Measurements from ENCODE around the gene AMBRA1. TPM values are rescaled to one million over a fixed set of nuclear protein-coding genes. Genes with fewer than 3 reads are reported as not detected.
A peak's percentile ranks its signal among the peaks of the same experiment; 100 is the strongest.

Gene AMBRA1
- total RNA-seq, 6 experiments from 2014 or later, result 23.2 to 25.9 (median 24.4) TPM

DNA sequence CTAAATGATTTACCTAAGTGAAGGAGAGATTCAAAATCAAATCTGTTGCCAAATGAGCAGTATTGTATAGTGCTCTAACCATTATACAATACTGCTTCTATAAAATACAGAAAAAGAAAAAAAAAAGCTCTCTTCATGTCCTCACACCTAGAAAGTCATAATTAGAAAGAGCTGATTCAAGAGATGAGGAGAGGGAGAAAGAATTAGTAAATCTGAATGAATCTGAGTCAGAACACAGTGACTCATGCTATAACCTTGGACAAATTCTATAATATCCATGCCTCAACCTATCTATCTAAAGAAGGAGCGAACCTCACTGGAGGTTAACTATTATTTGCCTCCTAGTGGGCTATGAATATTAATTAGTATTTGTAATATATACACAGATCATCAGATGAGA lies 29.4 kb downstream of the AMBRA1 start:
- H3K27ac Mint-ChIP-seq, result peak overlapping the region; percentile 46
- H3K36me3 Mint-ChIP-seq (ENCODE audit: low read depth), result no peaks in the 10 kb centered on the region
- H3K4me1 Mint-ChIP-seq (ENCODE audit: low read depth), result peaks cover 43% of the 10 kb centered on the region
- no peak overlapping the region for H3K4me3 Mint-ChIP-seq
- TF ChIP-seq, protein P1, sequence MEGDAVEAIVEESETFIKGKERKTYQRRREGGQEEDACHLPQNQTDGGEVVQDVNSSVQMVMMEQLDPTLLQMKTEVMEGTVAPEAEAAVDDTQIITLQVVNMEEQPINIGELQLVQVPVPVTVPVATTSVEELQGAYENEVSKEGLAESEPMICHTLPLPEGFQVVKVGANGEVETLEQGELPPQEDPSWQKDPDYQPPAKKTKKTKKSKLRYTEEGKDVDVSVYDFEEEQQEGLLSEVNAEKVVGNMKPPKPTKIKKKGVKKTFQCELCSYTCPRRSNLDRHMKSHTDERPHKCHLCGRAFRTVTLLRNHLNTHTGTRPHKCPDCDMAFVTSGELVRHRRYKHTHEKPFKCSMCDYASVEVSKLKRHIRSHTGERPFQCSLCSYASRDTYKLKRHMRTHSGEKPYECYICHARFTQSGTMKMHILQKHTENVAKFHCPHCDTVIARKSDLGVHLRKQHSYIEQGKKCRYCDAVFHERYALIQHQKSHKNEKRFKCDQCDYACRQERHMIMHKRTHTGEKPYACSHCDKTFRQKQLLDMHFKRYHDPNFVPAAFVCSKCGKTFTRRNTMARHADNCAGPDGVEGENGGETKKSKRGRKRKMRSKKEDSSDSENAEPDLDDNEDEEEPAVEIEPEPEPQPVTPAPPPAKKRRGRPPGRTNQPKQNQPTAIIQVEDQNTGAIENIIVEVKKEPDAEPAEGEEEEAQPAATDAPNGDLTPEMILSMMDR (IDR thresholded peaks at IDR 0.05), result no peak
- H3K27me3 Mint-ChIP-seq (ENCODE audit: insufficient read depth), result no peaks in the 10 kb centered on the region
- DNase-seq, result peak; percentile 32
- no peaks in the 10 kb centered on the region for H3K9me3 Mint-ChIP-seq

DNA sequence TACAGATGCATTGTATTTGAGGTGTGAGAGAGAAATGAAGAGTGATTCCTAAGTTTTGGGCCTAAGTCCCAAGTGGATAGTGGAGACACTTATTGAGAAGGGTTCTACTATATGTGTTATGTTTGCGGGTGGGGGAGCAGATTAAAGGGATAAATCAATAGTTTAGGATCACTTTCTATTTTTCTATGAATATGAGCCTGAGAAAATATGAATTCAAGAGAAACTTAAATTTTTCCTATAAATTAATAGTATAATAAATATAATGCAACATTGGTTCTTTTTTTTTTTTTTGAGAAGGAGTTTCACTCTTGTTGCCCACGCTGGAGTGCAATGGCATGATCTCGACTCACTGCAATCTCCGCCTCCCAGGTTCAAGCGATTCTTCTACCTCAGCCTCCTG lies 31.3 kb downstream of the AMBRA1 start:
- Mint-ChIP-seq H3K27me3 (ENCODE audit: insufficient read depth) (no peaks in the 10 kb centered on the region), H3K27ac (no peak overlapping the region), H3K36me3 (ENCODE audit: low read depth) (no peaks in the 10 kb centered on the region), H3K4me1 (ENCODE audit: low read depth) (peaks cover 50% of the 10 kb centered on the region), H3K4me3 (no peak overlapping the region), H3K9me3 (no peaks in the 10 kb centered on the region)
- TF ChIP-seq, protein P1 (IDR thresholded peaks at IDR 0.05), result no peak
- DNase-seq, result no peak

DNA sequence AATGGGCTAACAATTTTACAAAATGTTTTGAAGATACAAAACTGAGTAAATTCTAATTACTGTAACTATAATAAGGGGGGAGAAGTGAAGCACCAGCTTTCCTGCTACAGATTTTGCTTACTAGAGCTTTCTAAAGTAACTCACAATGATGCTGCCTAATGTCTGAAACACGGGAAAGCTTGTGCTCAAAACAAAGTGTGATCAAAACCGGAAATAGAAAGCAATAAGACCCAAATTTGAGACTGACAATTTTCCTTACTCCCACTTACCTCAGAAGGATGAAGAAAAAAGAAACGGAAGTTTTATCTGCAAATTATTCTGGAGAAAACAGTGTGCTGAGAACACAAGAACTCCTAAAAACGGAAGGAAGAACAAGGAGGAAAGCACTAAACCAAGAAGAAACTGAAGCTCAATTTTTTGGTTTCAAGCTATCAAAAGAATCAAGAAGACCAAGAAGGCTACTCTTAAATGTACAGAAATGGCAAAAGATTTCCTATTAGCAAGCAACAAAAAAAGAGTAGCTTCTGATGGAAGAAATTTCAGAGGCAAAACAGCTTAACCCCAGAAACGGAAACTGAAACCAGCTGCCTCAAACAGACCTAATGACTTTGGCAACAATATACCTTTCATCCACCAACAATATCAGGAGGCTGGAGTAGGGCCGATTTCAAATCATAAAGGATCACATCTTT lies 33.4 kb downstream of the AMBRA1 start:
- no peak for DNase-seq
- TF ChIP-seq, protein P1 (IDR thresholded peaks at IDR 0.05), result no peak
- H3K4me1 Mint-ChIP-seq (ENCODE audit: low read depth), result peaks cover 65% of the 10 kb centered on the region
- no peaks in the 10 kb centered on the region for H3K27me3 Mint-ChIP-seq (ENCODE audit: insufficient read depth)
- peak overlapping the region; percentile 65 for H3K27ac Mint-ChIP-seq
- H3K9me3 Mint-ChIP-seq, result no peaks in the 10 kb centered on the region
- H3K36me3 Mint-ChIP-seq (ENCODE audit: low read depth), result no peaks in the 10 kb centered on the region
- H3K4me3 Mint-ChIP-seq, result peak overlapping the region; percentile 85

DNA sequence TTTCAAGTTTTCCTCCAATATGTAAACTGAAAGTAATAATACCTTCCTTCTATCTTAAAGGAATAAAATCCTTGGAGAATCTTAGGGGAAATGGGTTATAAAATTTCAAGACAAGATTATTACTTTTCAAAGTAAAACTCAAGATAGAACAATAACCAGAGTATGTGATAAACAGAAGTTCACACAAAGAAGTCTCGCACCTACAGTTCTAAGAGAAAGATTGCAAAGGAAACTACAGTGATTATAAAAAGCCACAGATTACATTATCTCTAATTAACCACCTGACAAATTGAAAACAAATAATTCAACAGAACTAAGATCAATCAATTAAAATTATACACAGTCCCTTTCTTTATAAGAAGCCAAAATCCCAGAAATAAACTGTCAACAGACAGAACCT lies 34.0 kb downstream of the AMBRA1 start:
- Mint-ChIP-seq H3K4me1 (ENCODE audit: low read depth) (peaks cover 69% of the 10 kb centered on the region), H3K36me3 (ENCODE audit: low read depth) (no peaks in the 10 kb centered on the region), H3K27me3 (ENCODE audit: insufficient read depth) (no peaks in the 10 kb centered on the region), H3K27ac (no peak overlapping the region), H3K9me3 (no peaks in the 10 kb centered on the region), H3K4me3 (peak overlapping the region; percentile 85; the same call in 1 of the 2 replicates)
- TF ChIP-seq, protein P1 (IDR thresholded peaks at IDR 0.05), result no peak
- DNase-seq, result no peak

DNA sequence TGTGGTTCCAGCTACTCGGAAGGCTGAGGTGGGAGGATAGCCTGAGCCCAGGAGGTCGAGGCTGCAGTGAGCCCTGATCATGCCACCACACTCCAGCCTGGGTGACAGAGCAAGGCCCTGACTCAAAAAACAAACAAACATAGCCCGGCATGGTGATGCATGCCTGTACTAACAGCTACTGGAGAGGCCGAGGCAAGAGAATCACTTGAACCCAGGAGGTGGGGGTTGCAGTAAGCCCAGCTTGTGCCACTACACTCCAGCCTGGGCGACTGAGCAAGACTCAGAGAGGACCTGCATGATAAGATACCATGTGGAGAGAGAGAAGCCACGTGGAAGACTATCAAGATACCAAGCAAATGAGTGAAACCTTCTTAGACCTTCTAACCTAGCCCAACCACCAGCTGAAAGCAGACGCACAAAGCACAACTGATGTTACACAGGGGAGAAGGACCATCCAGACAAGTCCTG lies 36.1 kb downstream of the AMBRA1 start:
- Mint-ChIP-seq H3K4me1 (ENCODE audit: low read depth) (peaks cover 78% of the 10 kb centered on the region), H3K9me3 (no peaks in the 10 kb centered on the region), H3K4me3 (peak overlapping the region; percentile 35), H3K27ac (peak overlapping the region; percentile 77), H3K27me3 (ENCODE audit: insufficient read depth) (no peaks in the 10 kb centered on the region), H3K36me3 (ENCODE audit: low read depth) (no peaks in the 10 kb centered on the region)
- TF ChIP-seq, protein P1 (IDR thresholded peaks at IDR 0.05), result no peak
- DNase-seq, result peak; percentile 62

Measured in HFFc6 (cell line).